MM.1S (cell line): Measurements from ENCODE around the gene WHRN.

Experiments
- DNase-seq: peaks from one replicate; pipeline ENCODE4 v3.0.0-alpha.2; 2015
- H2AFZ ChIP-seq: fragments of 300-600 bp; sonication (generic); 2 replicates; pipeline ENCODE4 v1.6.0; 2016; ENCODE audit warnings: antibody characterized with exemption, low read length
- H3F3A ChIP-seq: fragments of 300-600 bp; sonication (generic); 2 replicates; pipeline ENCODE4 v1.6.1; 2016; ENCODE audit warnings: mild to moderate bottlenecking, antibody characterized with exemption, low read length, moderate library complexity, mixed read lengths; ENCODE audit not compliant: insufficient read depth
- H3K27ac ChIP-seq: fragments of 300-600 bp; sonication (generic); 2 replicates; pipeline ENCODE4 v1.5.1; 2016; ENCODE audit warnings: mild to moderate bottlenecking, low read length
- H3K27me3 ChIP-seq: fragments of 300-600 bp; sonication (generic); replicated peaks from 2 replicates; pipeline ENCODE4 v1.6.0; 2016; ENCODE audit warnings: low read length; ENCODE audit not compliant: insufficient read depth
- H3K36me3 ChIP-seq: fragments of 300-600 bp; sonication (generic); replicated peaks from 2 replicates; pipeline ENCODE4 v1.6.1; 2016; ENCODE audit warnings: mild to moderate bottlenecking, low read length, mixed read lengths; ENCODE audit not compliant: insufficient read depth
- H3K4me1 ChIP-seq: fragments of 300-600 bp; sonication (generic); 2 replicates; pipeline ENCODE4 v1.6.1; 2016; ENCODE audit warnings: low read length, mixed read lengths
- H3K4me2 ChIP-seq: fragments of 300-600 bp; sonication (generic); 2 replicates; pipeline ENCODE4 v1.6.0; 2016; ENCODE audit warnings: low read depth, low read length
- H3K4me3 ChIP-seq: fragments of 300-600 bp; sonication (generic); 2 replicates; pipeline ENCODE4 v1.5.1; 2016; ENCODE audit warnings: low read length, mixed read lengths
- H3K79me2 ChIP-seq: fragments of 300-600 bp; sonication (generic); 2 replicates; pipeline ENCODE4 v1.6.1; 2016; ENCODE audit warnings: mixed run types, low read length, mixed read lengths
- H3K9ac ChIP-seq: fragments of 300-600 bp; sonication (generic); 2 replicates; pipeline ENCODE4 v1.6.1; 2016; ENCODE audit warnings: low read length, mixed read lengths
- H3K9me2 ChIP-seq: fragments of 300-600 bp; sonication (generic); replicated peaks from 2 replicates; pipeline ENCODE4 v1.6.1; 2016; ENCODE audit warnings: mild to moderate bottlenecking, low read length, mixed read lengths; ENCODE audit not compliant: insufficient read depth
- H3K9me3 ChIP-seq: fragments of 300-600 bp; sonication (generic); replicated peaks from 2 replicates; pipeline ENCODE4 v1.6.1; 2016; ENCODE audit warnings: mild to moderate bottlenecking, low read length, mixed read lengths; ENCODE audit not compliant: insufficient read depth
- H4K20me1 ChIP-seq: fragments of 300-600 bp; sonication (generic); 2 replicates; pipeline ENCODE4 v1.6.1; 2016; ENCODE audit warnings: mild to moderate bottlenecking, low read length, moderate library complexity, mixed read lengths; ENCODE audit not compliant: insufficient read depth
- CTCF ChIP-seq: fragments of 300-600 bp; sonication (generic); IDR thresholded peaks from 2 replicates; pipeline ENCODE4 v1.5.1; 2016; ENCODE audit warnings: antibody characterized with exemption, low read length, mixed read lengths
- EZH2 ChIP-seq: fragments of 300-600 bp; sonication (generic); optimal IDR thresholded peaks from 2 replicates; pipeline ENCODE3; 2017; ENCODE audit warnings: low read depth, mild to moderate bottlenecking, antibody characterized with exemption, low read length, mixed read lengths
- EZH2phosphoT487 ChIP-seq: fragments of 300-600 bp; sonication (generic); IDR thresholded peaks from 2 replicates; pipeline ENCODE4 v1.6.1; 2018; ENCODE audit warnings: antibody characterized with exemption, low read length

The WHRN gene

DNA sequence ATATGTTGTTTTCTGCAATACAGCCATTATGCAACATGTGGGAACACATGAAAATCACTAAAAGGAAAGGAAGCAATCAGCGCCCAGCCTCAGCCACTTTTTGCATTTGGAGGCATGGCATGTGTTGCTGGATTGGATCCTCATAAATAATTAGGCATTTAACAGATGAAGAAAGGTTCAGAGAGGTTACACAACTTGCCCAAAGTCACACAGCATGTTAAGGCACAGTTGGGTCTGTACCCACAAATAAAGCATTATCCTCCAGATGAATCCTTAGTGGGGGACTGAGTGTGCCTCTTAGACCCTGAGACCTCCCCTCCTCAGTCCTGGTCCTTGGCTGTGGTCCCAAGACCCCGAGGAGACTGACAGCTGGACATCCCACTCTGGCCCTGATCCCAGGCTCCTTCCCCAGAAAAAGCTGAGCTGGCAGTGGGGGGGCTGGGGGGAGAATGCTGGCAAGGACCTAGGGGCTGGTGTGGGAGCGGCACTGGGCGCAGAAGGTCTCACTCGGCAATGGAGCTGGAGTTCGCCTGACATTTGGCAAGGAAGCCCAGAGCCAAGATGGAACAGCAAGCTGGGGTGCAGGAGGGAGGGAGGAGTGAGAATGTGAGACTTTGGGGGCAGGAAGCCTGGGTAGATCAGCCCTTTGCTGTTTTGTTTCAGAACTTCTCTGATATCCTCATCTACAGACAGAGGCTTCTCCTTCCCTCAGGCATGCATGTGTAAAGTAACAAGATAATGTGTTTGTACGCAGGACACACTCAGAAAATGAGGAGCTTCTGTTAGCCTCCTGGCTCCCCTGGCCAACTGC, 110.5 kb downstream of the WHRN start:
- H3K9me2 ChIP-seq, result no peaks in the 10 kb centered on the region
- H3K4me2 ChIP-seq, result no peak overlapping the region
- peaks cover 74% of the 10 kb centered on the region for H3K79me2 ChIP-seq
- TF ChIP-seq EZH2 (no peak), CTCF (no peak), EZH2phosphoT487 (no peak)
- no peak overlapping the region for H3K9ac ChIP-seq
- H3K36me3 ChIP-seq, result no peaks in the 10 kb centered on the region
- H3K4me1 ChIP-seq, result peaks cover 10% of the 10 kb centered on the region
- H3K27ac ChIP-seq, result no peak overlapping the region
- H3F3A ChIP-seq, result peaks cover 3% of the 10 kb centered on the region; the same call in 1 of the 2 replicates
- DNase-seq, result no peak
- no peak overlapping the region for H3K4me3 ChIP-seq
- no peaks in the 10 kb centered on the region for H3K27me3 ChIP-seq
- H2AFZ ChIP-seq, result no peak overlapping the region
- H3K9me3 ChIP-seq, result no peaks in the 10 kb centered on the region
- H4K20me1 ChIP-seq, result no peaks in the 10 kb centered on the region

DNA sequence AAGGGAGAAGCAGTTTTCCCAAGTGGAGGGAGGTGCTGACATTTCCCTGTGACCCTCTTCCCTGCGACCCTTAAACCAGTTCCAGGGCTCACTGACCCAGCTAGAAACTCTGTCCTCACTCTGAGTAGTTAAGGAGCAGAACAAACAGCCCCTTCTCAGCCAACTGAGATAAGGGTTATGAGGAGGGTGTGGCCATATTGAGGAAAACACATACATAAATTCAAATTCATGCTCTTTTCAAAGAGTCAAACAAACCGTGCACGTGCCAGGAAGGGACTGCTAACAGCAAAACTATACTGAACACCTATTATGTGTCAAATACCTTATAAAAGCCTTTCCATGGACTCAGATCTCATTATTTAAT, 112.5 kb downstream of the WHRN start:
- H2AFZ ChIP-seq, result no peak overlapping the region
- peaks cover 94% of the 10 kb centered on the region for H3K79me2 ChIP-seq
- H3F3A ChIP-seq, result peaks cover 9% of the 10 kb centered on the region
- H4K20me1 ChIP-seq, result no peaks in the 10 kb centered on the region
- H3K9me3 ChIP-seq, result no peaks in the 10 kb centered on the region
- DNase-seq, result no peak
- no peak overlapping the region for H3K27ac ChIP-seq
- H3K27me3 ChIP-seq, result no peaks in the 10 kb centered on the region
- no peak for TF ChIP-seq EZH2phosphoT487
- no peak for TF ChIP-seq EZH2
- TF ChIP-seq CTCF, result no peak
- peaks cover 28% of the 10 kb centered on the region for H3K4me1 ChIP-seq
- H3K36me3 ChIP-seq, result no peaks in the 10 kb centered on the region
- no peak overlapping the region for H3K4me3 ChIP-seq
- no peaks in the 10 kb centered on the region for H3K9me2 ChIP-seq
- no peak overlapping the region for H3K9ac ChIP-seq
- H3K4me2 ChIP-seq, result no peak overlapping the region

DNA sequence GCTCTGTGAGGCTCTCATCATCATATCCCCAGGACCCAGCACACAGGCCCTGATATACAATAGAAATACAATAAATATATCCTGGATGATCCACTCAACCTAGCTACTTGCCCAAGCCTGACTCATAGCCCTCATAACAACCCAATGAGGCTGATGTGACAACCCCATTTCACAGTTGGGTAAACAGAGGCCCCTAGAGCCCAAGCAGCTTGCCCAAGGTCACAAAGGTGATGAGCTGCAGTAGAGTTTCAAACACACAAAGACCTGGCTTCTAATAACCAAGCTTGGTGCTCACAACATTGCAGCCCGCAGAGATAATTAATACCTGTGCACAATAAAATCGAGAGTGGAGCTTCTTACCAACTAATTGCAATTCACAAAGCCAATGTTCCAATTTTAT, 114.3 kb downstream of the WHRN start:
- H3K4me3 ChIP-seq, result no peak overlapping the region
- no peak overlapping the region for H2AFZ ChIP-seq
- DNase-seq, result no peak
- H3K9ac ChIP-seq, result no peak overlapping the region
- no peaks in the 10 kb centered on the region for H3K27me3 ChIP-seq
- peaks cover 94% of the 10 kb centered on the region for H3K79me2 ChIP-seq
- H3K9me2 ChIP-seq, result no peaks in the 10 kb centered on the region
- H3K36me3 ChIP-seq, result no peaks in the 10 kb centered on the region
- H4K20me1 ChIP-seq, result no peaks in the 10 kb centered on the region
- no peak overlapping the region for H3K4me2 ChIP-seq
- no peak overlapping the region for H3K27ac ChIP-seq
- H3F3A ChIP-seq, result peaks cover 27% of the 10 kb centered on the region
- no peak for TF ChIP-seq EZH2
- TF ChIP-seq EZH2phosphoT487, result no peak
- no peak for TF ChIP-seq CTCF
- H3K9me3 ChIP-seq, result no peaks in the 10 kb centered on the region
- peaks cover 21% of the 10 kb centered on the region for H3K4me1 ChIP-seq
